Small intestine (tissue), 7 donors: ENCODE data around the gene ANHX. TPM values are rescaled to one million over a fixed set of nuclear protein-coding genes. Genes with fewer than 3 reads are reported as not detected.

Experiments
- DNase-seq, 2 donors: peaks; one replicate each; pipeline versions ENCODE4 v3.0.0 to v3.0.0-alpha.2; 2013
- FAIRE-seq: peaks from 2 replicates; lab custom pipeline; 2012; peaks lifted over from hg19 to GRCh38; lab: Jason Lieb, UNC
- H3K27ac ChIP-seq, 3 donors: one replicate each; pipeline ENCODE4 v1.5.1; 2013; ENCODE audit warnings: low read length in 2 of 3, mild to moderate bottlenecking in 2 of 3, control low read depth in 1 of 3, inconsistent platforms in 1 of 3, low read depth in 1 of 3, moderate library complexity in 1 of 3
- H3K27me3 ChIP-seq, 3 donors: one replicate each; pipeline ENCODE4 v1.6.1; 2013; ENCODE audit warnings: low read length in 3 of 3, inconsistent platforms in 1 of 3; ENCODE audit not compliant: control insufficient read depth in 3 of 3, insufficient read depth in 3 of 3
- H3K36me3 ChIP-seq, 3 donors: one replicate each; pipeline ENCODE4 v1.6.1; 2013; ENCODE audit warnings: low read length in 3 of 3, inconsistent platforms in 1 of 3, low read depth in 1 of 3, mild to moderate bottlenecking in 1 of 3, moderate library complexity in 1 of 3; ENCODE audit not compliant: control insufficient read depth in 3 of 3, insufficient read depth in 2 of 3
- H3K4me1 ChIP-seq, 3 donors: one replicate each; pipeline ENCODE4 v1.6.1; 2013; ENCODE audit warnings: low read length in 2 of 3, inconsistent platforms in 1 of 3, low read depth in 1 of 3, mild to moderate bottlenecking in 1 of 3, moderate library complexity in 1 of 3; ENCODE audit not compliant: control insufficient read depth in 3 of 3, insufficient read depth in 2 of 3
- H3K4me3 ChIP-seq, 3 donors: one replicate each; pipeline ENCODE4 v1.5.1; 2013; ENCODE audit warnings: low read length in 3 of 3, control low read depth in 1 of 3, inconsistent platforms in 1 of 3, low read depth in 1 of 3, mild to moderate bottlenecking in 1 of 3, moderate library complexity in 1 of 3
- H3K9me3 ChIP-seq, 2 donors: one replicate each; pipeline ENCODE4 v1.6.1; 2013; ENCODE audit warnings: low read depth in 1 of 2, low read length in 1 of 2; ENCODE audit not compliant: control insufficient read depth in 2 of 2, insufficient read depth in 1 of 2
- WGBS, 3 donors: extraction: QIAGEN DNeasy Blood & Tissue Kit; methylation state at CpG; one replicate each; pipeline ENCODE4 v1.1.7; 2013; 5-methylcytosine and 5-hydroxymethylcytosine counted together
- polyA plus RNA-seq, 4 donors: library from polyadenylated mRNA; stranded (reverse) in 3 of 4; unstranded in 1 of 4; fragments of 200-250 nt in 3 of 4; fragments of 120-200 nt in 1 of 4; gene quantifications; one replicate each; pipeline versions ENCODE4 v1.2.1 to v1.2.3, GENCODE V29; 2013
- donor health status: healthy with polysubstance abuse.
- donor health status: control.
- donor health status: control.
- donor health status: Bipolar disorder and iron deficiency.
- donor health status: healthy.

The ANHX gene
- polyA plus RNA-seq, 4 donors, result not detected

- FAIRE-seq, result no peak
- DNase-seq, result no peak
- Histone ChIP-seq H3K9me3 (peaks cover 6 to 69% of the 10 kb centered on the region in 2 donors), H3K27ac (no peak overlapping the region), H3K4me1 (no peaks in the 10 kb centered on the region), H3K36me3 (peaks cover 58 to 65% (median 59%) of the 10 kb centered on the region in 3 donors), H3K27me3 (peaks cover 0 to 2% (median 0%) of the 10 kb centered on the region in 3 donors), H3K4me3 (no peak overlapping the region)
- WGBS, 3 donors, result 96 to 98% (median 98%) methylated on average over 5 of the region's 5 CpGs
Measured at GRCh38 chr12:133192847-133193246, 42.8 kb downstream of the ANHX start.

GRCh38 chr12:133190176-133190575, 45.5 kb downstream of the ANHX start:
- FAIRE-seq (no peak), DNase-seq (no peak)
- WGBS, 3 donors, result 95 to 98% (median 97%) methylated on average over 2 of the region's 2 CpGs
- Histone ChIP-seq H3K36me3 (peaks cover 62 to 78% (median 66%) of the 10 kb centered on the region in 3 donors), H3K27ac (no peak overlapping the region), H3K4me3 (no peak overlapping the region), H3K9me3 (peaks cover 10 to 79% of the 10 kb centered on the region in 2 donors), H3K4me1 (no peaks in the 10 kb centered on the region), H3K27me3 (peaks cover 0 to 2% (median 0%) of the 10 kb centered on the region in 3 donors)

GRCh38 chr12:133181238-133181959, 54.3 kb downstream of the ANHX start, which contains the start of gene ZNF268:
Gene ZNF268, plus strand, starts transcription at chr12:133181495. Its CDS starts 503 bp downstream, at chr12:133181998.
- FAIRE-seq (no peak), DNase-seq (peak; percentile 91 to 96)
- Histone ChIP-seq H3K36me3 (peaks cover 10 to 31% (median 19%) of the 10 kb centered on the region in 3 donors), H3K9me3 (peaks cover 7 to 45% of the 10 kb centered on the region in 2 donors), H3K4me3 (peak within 1 kb of the TSS; percentile 82 to 96 (median 91)), H3K4me1 (no peaks in the 10 kb centered on the region), H3K27me3 (no peaks in the 10 kb centered on the region), H3K27ac (peak within 1 kb of the TSS; percentile 57 to 82 (median 75))
- WGBS, 3 donors, result 1 to 2% (median 2%) methylated on average over 40 of the region's 40 CpGs

GRCh38 chr12:133180669-133181068, 55.0 kb downstream of the ANHX start:
- Histone ChIP-seq H3K36me3 (peaks cover 6 to 26% (median 15%) of the 10 kb centered on the region in 3 donors), H3K9me3 (peaks cover 7 to 38% of the 10 kb centered on the region in 2 donors), H3K27me3 (no peaks in the 10 kb centered on the region), H3K4me1 (no peaks in the 10 kb centered on the region), H3K4me3 (no peak overlapping the region), H3K27ac (no peak overlapping the region)
- DNase-seq (no peak), FAIRE-seq (no peak)
- WGBS, 3 donors, result 95 to 98% (median 95%) methylated on average over 8 of the region's 8 CpGs

- WGBS, 3 donors, result 69 to 82% (median 74%) methylated on average over 1 of the region's 1 CpG
- no peaks in the 10 kb centered on the region for H3K4me1 ChIP-seq
- FAIRE-seq (no peak), DNase-seq (no peak)
- peaks cover 9 to 39% of the 10 kb centered on the region in 2 donors for H3K9me3 ChIP-seq
- H3K27ac ChIP-seq, result no peak overlapping the region
- no peaks in the 10 kb centered on the region for H3K27me3 ChIP-seq
- H3K36me3 ChIP-seq, result no peaks in the 10 kb centered on the region
- no peak overlapping the region for H3K4me3 ChIP-seq
Measured at GRCh38 chr12:133174901-133175300, 60.8 kb downstream of the ANHX start.

GRCh38 chr12:133172491-133172890, 63.2 kb downstream of the ANHX start:
- WGBS, 3 donors, result 76 to 92% (median 79%) methylated on average over 1 of the region's 1 CpG
- H3K27ac ChIP-seq, result no peak overlapping the region
- DNase-seq (no peak), FAIRE-seq (no peak)
- no peaks in the 10 kb centered on the region for H3K4me1 ChIP-seq
- H3K4me3 ChIP-seq, result no peak overlapping the region
- peaks cover 9 to 36% of the 10 kb centered on the region in 2 donors for H3K9me3 ChIP-seq
- no peaks in the 10 kb centered on the region for H3K27me3 ChIP-seq
- no peaks in the 10 kb centered on the region for H3K36me3 ChIP-seq

Other genes with a start within 250 kb of the ANHX start
- 10 to 100 TPM in 1 of 4 donors, 1 to 10 TPM in 3; 1.1 to 13.6 (median 2.9) TPM for gene ZNF26, start 249.5 kb downstream of the ANHX start, polyA plus RNA-seq
- 10 to 100 TPM in 1 of 4 donors, 1 to 10 TPM in 3; 3.0 to 36.1 (median 5.4) TPM for gene ZNF84, start 198.4 kb downstream of the ANHX start, polyA plus RNA-seq
- gene ZNF140, start 155.0 kb downstream of the ANHX start, polyA plus RNA-seq, result 10 to 100 TPM; 12.3 to 29.4 (median 18.3) TPM
- 1 to 10 TPM in 1 of 4 donors, under 1 TPM in 3; under 0.01 to 2.9 (median 0.39) TPM for gene ZNF891, start 105.6 kb downstream of the ANHX start, polyA plus RNA-seq
- 10 to 100 TPM in 1 of 4 donors, 1 to 10 TPM in 2, under 1 TPM in 1; 0.81 to 11.6 (median 2.3) TPM for gene ZNF10, start 105.2 kb downstream of the ANHX start, polyA plus RNA-seq
- gene ZNF268, start 54.4 kb downstream of the ANHX start, polyA plus RNA-seq, result 10 to 100 TPM in 1 of 4 donors, 1 to 10 TPM in 3; 1.6 to 26.2 (median 4.9) TPM